AG04450 (cell line): ENCODE data around the gene IFNA2. TPM values are rescaled to one million over a fixed set of nuclear protein-coding genes. Genes with fewer than 3 reads are reported as not detected.

Experiments used
- CTCF ChIA-PET: fragments of 300-600, 350-600 bp; formaldehyde crosslinking; extraction: SDS; loops from one replicate; lab custom pipeline; 2022; ENCODE audit warnings: antibody characterized with exemption, inconsistent platforms; lab: Charles Lee
- POLR2A ChIA-PET: fragments of 350-600 bp; formaldehyde crosslinking; extraction: SDS; loops from one replicate; lab custom pipeline; 2021; ENCODE audit warnings: antibody characterized with exemption, inconsistent platforms; lab: Yijun Ruan, JAX
- DNase-seq: peaks from one replicate; pipeline ENCODE4 v3.0.0-alpha.2; 2011; ENCODE audit warnings: low read depth, low spot score
- H3K27ac ChIP-seq: one replicate; pipeline ENCODE4 v1.5.1; 2012; ENCODE audit warnings: low read depth, low read length, control low read depth
- H3K27me3 ChIP-seq: one replicate; pipeline ENCODE4 v1.6.0; 2012; ENCODE audit warnings: low read length; ENCODE audit not compliant: control insufficient read depth, insufficient read depth
- H3K4me3 ChIP-seq: 2 replicates; pipeline ENCODE4 v1.5.1; 2011; ENCODE audit warnings: mild to moderate bottlenecking, low read depth, low read length, control low read depth
- H3K9me3 ChIP-seq: 2 replicates; pipeline ENCODE4 v1.5.1; 2012; ENCODE audit warnings: low read length; ENCODE audit not compliant: control insufficient read depth, insufficient read depth
- CTCF ChIP-seq: IDR thresholded peaks from 2 replicates; pipeline ENCODE4 v1.5.1; 2011; ENCODE audit warnings: low read depth, low read length, control low read depth, inconsistent platforms
- polyA plus RNA-seq: library from polyadenylated mRNA; depleted of rRNA; stranded (reverse); fragments of >200 nt; gene quantifications from 2 replicates; pipeline ENCODE4 v1.2.3, GENCODE V29; 2011

Gene IFNA2
- polyA plus RNA-seq, 1 experiment, result not detected

GRCh38 chr9:21357479-21358460, 27.4 kb downstream of the IFNA2 start:
- no peak overlapping the region for H3K4me3 ChIP-seq
- POLR2A ChIA-PET, result no interaction called here
- CTCF ChIA-PET, result no interaction called here
- no peak for DNase-seq
- no peak for TF ChIP-seq CTCF
- no peak overlapping the region for H3K27ac ChIP-seq
- no peaks in the 10 kb centered on the region for H3K9me3 ChIP-seq
- H3K27me3 ChIP-seq, result peaks cover 3% of the 10 kb centered on the region

- H3K4me3 ChIP-seq, result no peak within 1 kb of the TSS
- H3K27me3 ChIP-seq, result no peaks in the 10 kb centered on the region
- ChIA-PET CTCF (no interaction called here), POLR2A (no interaction called here)
- no peak for TF ChIP-seq CTCF
- no peaks in the 10 kb centered on the region for H3K9me3 ChIP-seq
- no peak for DNase-seq
- no peak within 1 kb of the TSS for H3K27ac ChIP-seq
Measured at GRCh38 chr9:21350787-21351186, 34.4 kb downstream of the IFNA2 start, which contains the start of gene IFNA6. Gene IFNA6, minus strand, starts transcription at chr9:21350887. Its CDS starts 0 bp downstream, at chr9:21350887.

GRCh38 chr9:21348430-21348970, 36.7 kb downstream of the IFNA2 start:
- H3K27me3 ChIP-seq, result no peaks in the 10 kb centered on the region
- DNase-seq, result no peak
- no peak for TF ChIP-seq CTCF
- ChIA-PET POLR2A (no interaction called here), CTCF (interaction anchor here (1.5 to 2.4 kb wide), 3 partner anchors 19 to 86 kb away, joined by 3 to 7 read pairs (median 4); no protein-coding TSS in a partner anchor)
- H3K4me3 ChIP-seq, result no peak overlapping the region
- H3K9me3 ChIP-seq, result no peaks in the 10 kb centered on the region
- no peak overlapping the region for H3K27ac ChIP-seq

- H3K27me3 ChIP-seq, result no peaks in the 10 kb centered on the region
- POLR2A ChIA-PET, result no interaction called here
- H3K27ac ChIP-seq, result no peak overlapping the region
- DNase-seq, result no peak
- no peak for TF ChIP-seq CTCF
- no peak overlapping the region for H3K4me3 ChIP-seq
- no peaks in the 10 kb centered on the region for H3K9me3 ChIP-seq
- CTCF ChIA-PET, result interaction anchor here (0.9 to 1.9 kb wide), 3 partner anchors 12 to 94 kb away, joined by 3 to 6 read pairs (median 5); no protein-coding TSS in a partner anchor
Measured at GRCh38 chr9:21340735-21341134, 44.5 kb downstream of the IFNA2 start.
